ENCODE data around the gene REEP5.

GRCh38 chr5:112908854-112909253, 13.2 kb downstream of the REEP5 start:
- TF ChIP-seq EZH2 (optimal IDR thresholded peaks at IDR 0.05; ENCODE audit: low read depth, low read length): no peak
- TF ChIP-seq CTCF (IDR thresholded peaks at IDR 0.05; ENCODE audit: low read length): no peak
- TF ChIP-seq EZH2phosphoT487 (IDR thresholded peaks at IDR 0.05; ENCODE audit: low read length): no peak

All from MM.1S (cell line).